Left lung (tissue), 10 donors: Measurements from ENCODE around the gene GLDN. TPM values are rescaled to one million over a fixed set of nuclear protein-coding genes. Genes with fewer than 3 reads are reported as not detected.

ENCODE experiments used
- ATAC-seq: fragments of 200-7000 bp; cut with Tn5 transposase; one replicate; pipeline ENCODE4 v1.9.1; 2020; ENCODE audit warnings: moderate library complexity
- DNase-seq, 4 donors: peaks; one replicate each; pipeline ENCODE4 v3.0.0-alpha.2; 2013 to 2020
- H3K27ac ChIP-seq, 2 donors: fragments of 200-600 bp; sonication (generic) in 1 of 2; one replicate each; pipeline versions ENCODE4 v1.5.0 to v1.8.0; 2020 to 2021
- H3K27me3 ChIP-seq, 2 donors: fragments of 200-600 bp; sonication (generic) in 1 of 2; one replicate each; pipeline versions ENCODE4 v1.5.0 to v1.8.0; 2020 to 2021
- H3K36me3 ChIP-seq, 2 donors: fragments of 200-600 bp; sonication (generic) in 1 of 2; one replicate each; pipeline versions ENCODE4 v1.5.0 to v1.8.0; 2020 to 2021
- H3K4me1 ChIP-seq, 2 donors: fragments of 200-600 bp; one replicate each; pipeline ENCODE4 v1.8.0; 2021
- H3K4me3 ChIP-seq, 2 donors: fragments of 200-600 bp; sonication (generic) in 1 of 2; one replicate each; pipeline versions ENCODE4 v1.5.0 to v1.8.0; 2020 to 2021; ENCODE audit warnings: mild to moderate bottlenecking in 1 of 2
- H3K9me3 ChIP-seq, 2 donors: fragments of 200-600 bp; sonication (generic) in 1 of 2; one replicate each; pipeline versions ENCODE4 v1.5.0 to v1.8.0; 2020 to 2021
- intact Hi-C, 2 donors: fragments of 100-400 bp; cut with DNase I; formaldehyde crosslinking; loops; one replicate each; pipeline versions ENCODE4 v1.11.2 to v1.14.2; 2022
- polyA plus RNA-seq, 6 donors: library from polyadenylated mRNA; unstranded; fragments of 120-200 nt; gene quantifications; one replicate each; pipeline ENCODE4 v1.2.1, GENCODE V29; 2013; ENCODE audit not compliant: insufficient read length in 6 of 6
- total RNA-seq, 2 donors: library from RNA; stranded (reverse); fragmentation: NEBNext Ultra II Directional; extraction: Animal tissue kit (Norgen Biotek cat#: 25700); gene quantifications; one replicate each; pipeline ENCODE4 v1.2.1, GENCODE V29; 2021
- TF ChIP-seq, protein P1 (sequence below), 2 donors: fragments of 200-600 bp; sonication (generic) in 1 of 2; IDR thresholded peaks; one replicate each; pipeline versions ENCODE4 v1.5.0 to v1.8.0; 2021; ENCODE audit warnings: antibody characterized with exemption in 2 of 2
- donor health status: DM: no; HTN: yes; CAD: no.
- donor health status: DM: no; HTN: no; CAD: no.

GLDN gene
- total and polyA plus RNA-seq, 8 donors = 0.12 to 58.6 (median 0.25) TPM

- Histone ChIP-seq H3K4me1 (peaks cover 3 to 11% of the 10 kb centered on the region in 2 donors), H3K9me3 (no peaks in the 10 kb centered on the region), H3K36me3 (no peaks in the 10 kb centered on the region), H3K4me3 (no peak overlapping the region), H3K27ac (no peak overlapping the region), H3K27me3 (peaks cover 0 to 17% of the 10 kb centered on the region in 2 donors)
- TF ChIP-seq, protein P1, sequence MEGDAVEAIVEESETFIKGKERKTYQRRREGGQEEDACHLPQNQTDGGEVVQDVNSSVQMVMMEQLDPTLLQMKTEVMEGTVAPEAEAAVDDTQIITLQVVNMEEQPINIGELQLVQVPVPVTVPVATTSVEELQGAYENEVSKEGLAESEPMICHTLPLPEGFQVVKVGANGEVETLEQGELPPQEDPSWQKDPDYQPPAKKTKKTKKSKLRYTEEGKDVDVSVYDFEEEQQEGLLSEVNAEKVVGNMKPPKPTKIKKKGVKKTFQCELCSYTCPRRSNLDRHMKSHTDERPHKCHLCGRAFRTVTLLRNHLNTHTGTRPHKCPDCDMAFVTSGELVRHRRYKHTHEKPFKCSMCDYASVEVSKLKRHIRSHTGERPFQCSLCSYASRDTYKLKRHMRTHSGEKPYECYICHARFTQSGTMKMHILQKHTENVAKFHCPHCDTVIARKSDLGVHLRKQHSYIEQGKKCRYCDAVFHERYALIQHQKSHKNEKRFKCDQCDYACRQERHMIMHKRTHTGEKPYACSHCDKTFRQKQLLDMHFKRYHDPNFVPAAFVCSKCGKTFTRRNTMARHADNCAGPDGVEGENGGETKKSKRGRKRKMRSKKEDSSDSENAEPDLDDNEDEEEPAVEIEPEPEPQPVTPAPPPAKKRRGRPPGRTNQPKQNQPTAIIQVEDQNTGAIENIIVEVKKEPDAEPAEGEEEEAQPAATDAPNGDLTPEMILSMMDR (IDR thresholded peaks at IDR 0.05) = no peak
- DNase-seq (no peak), ATAC-seq (no peak)
- intact Hi-C loops = no loop called here
Observed at GRCh38 chr15:51346136-51346535, 4.7 kb downstream of the GLDN start.

GRCh38 chr15:51348688-51349087 lies 7.2 kb downstream of the GLDN start:
- TF ChIP-seq, protein P1 (IDR thresholded peaks at IDR 0.05) = no peak
- intact Hi-C loops = no loop called here
- Histone ChIP-seq H3K4me1 (peaks cover 0 to 3% of the 10 kb centered on the region in 2 donors), H3K27ac (peak overlapping the region in 1 of 2 donors; percentile 54), H3K4me3 (no peak overlapping the region), H3K36me3 (no peaks in the 10 kb centered on the region), H3K9me3 (no peaks in the 10 kb centered on the region), H3K27me3 (no peaks in the 10 kb centered on the region)
- DNase-seq (no peak), ATAC-seq (no peak)

- Histone ChIP-seq H3K27ac (peak overlapping the region in 1 of 2 donors; percentile 54), H3K4me1 (peaks cover 2 to 3% of the 10 kb centered on the region in 2 donors), H3K27me3 (no peaks in the 10 kb centered on the region), H3K4me3 (no peak overlapping the region), H3K9me3 (no peaks in the 10 kb centered on the region), H3K36me3 (no peaks in the 10 kb centered on the region)
- TF ChIP-seq, protein P1 (IDR thresholded peaks at IDR 0.05) = no peak
- ATAC-seq (peak; percentile 42), DNase-seq (no peak)
- intact Hi-C loops = no loop called here
Observed at GRCh38 chr15:51349156-51349844, 7.8 kb downstream of the GLDN start.

- no peak overlapping the region for H3K27ac ChIP-seq
- intact Hi-C loops = no loop called here
- no peak for ATAC-seq
- no peaks in the 10 kb centered on the region for H3K27me3 ChIP-seq
- H3K4me1 ChIP-seq = peaks cover 3% of the 10 kb centered on the region in 2 donors
- TF ChIP-seq, protein P1 (IDR thresholded peaks at IDR 0.05) = no peak
- H3K4me3 ChIP-seq = no peak overlapping the region
- no peaks in the 10 kb centered on the region for H3K36me3 ChIP-seq
- no peak for DNase-seq
- no peaks in the 10 kb centered on the region for H3K9me3 ChIP-seq
Observed at GRCh38 chr15:51350723-51351122, 9.3 kb downstream of the GLDN start.

DNA sequence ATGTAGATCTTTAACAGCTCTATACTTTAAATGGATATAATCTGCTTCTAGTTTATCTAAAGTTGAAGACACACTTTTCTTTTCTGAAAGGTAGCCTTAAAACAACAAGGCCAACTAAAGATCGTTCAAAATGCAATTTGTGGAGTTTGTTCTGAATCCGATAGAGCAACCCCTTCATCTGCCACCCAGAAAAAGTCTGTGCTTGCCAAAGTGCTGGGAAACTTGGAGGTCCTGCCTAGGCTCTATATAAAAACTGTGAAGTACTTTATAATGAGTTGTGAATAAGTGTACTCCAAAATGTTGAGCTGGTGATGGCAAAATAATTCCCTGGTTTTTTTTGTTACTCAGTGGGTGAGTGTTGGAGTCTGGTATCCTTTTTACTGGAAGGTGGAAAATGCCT lies 12.5 kb downstream of the GLDN start:
- Histone ChIP-seq H3K27me3 (no peaks in the 10 kb centered on the region), H3K9me3 (no peaks in the 10 kb centered on the region), H3K36me3 (no peaks in the 10 kb centered on the region), H3K27ac (no peak overlapping the region), H3K4me3 (no peak overlapping the region), H3K4me1 (peaks cover 3 to 9% of the 10 kb centered on the region in 2 donors)
- no peak for ATAC-seq
- intact Hi-C loops = no loop called here
- no peak for DNase-seq
- TF ChIP-seq, protein P1 (IDR thresholded peaks at IDR 0.05) = no peak
